ENCODE data around the gene CSMD2. TPM values are rescaled to one million over a fixed set of nuclear protein-coding genes. Genes with fewer than 3 reads are reported as not detected.

Gene CSMD2
- total RNA-seq, 2 experiments from 2014 or later, result not detected

DNA sequence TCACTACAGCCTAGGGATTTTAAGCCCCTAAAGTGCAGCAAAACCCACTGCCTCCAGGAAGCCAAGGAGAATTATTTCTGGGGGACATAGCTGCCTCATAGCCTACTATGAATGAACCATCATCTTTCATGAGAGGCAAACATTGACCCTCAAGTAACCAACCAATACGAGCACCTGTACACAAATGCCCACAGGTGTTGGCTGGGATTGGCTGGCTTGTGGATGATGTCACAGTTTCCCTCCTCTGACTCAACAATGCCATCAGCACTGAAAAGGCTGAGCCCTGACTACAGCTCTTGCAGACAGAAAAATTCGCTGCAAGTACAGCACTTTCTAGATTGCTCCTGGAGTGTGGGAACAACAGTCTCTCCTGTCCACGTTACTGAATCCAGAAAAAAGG is 301.3 kb downstream of the CSMD2 start, which contains the start of gene HMGB4:
Gene HMGB4, plus strand, starts transcription at position 301 of the 400 bp plus-strand sequence. CDS start 113 bp downstream, outside the sequence.
- Histone ChIP-seq H3K4me2 (ENCODE audit: low read length) (no peak within 1 kb of the TSS), H3K4me3 (ENCODE audit: low read depth, low read length, poor library complexity, severe bottlenecking) (no peak within 1 kb of the TSS), H3K36me3 (ENCODE audit: insufficient read depth, low read length) (no peaks in the 10 kb centered on the region), H2AFZ (ENCODE audit: low read length) (no peak within 1 kb of the TSS), H3K9me3 (ENCODE audit: low read length) (no peaks in the 10 kb centered on the region), H3K4me1 (ENCODE audit: insufficient read depth, low read length, poor library complexity, severe bottlenecking) (no peaks in the 10 kb centered on the region), H3K9me2 (ENCODE audit: insufficient read depth, low read length) (no peaks in the 10 kb centered on the region), H3K79me2 (ENCODE audit: insufficient read depth, low read depth, low read length) (no peaks in the 10 kb centered on the region), H3K27ac (ENCODE audit: low read depth, low read length, poor library complexity, severe bottlenecking) (no peak within 1 kb of the TSS), H4K20me1 (ENCODE audit: insufficient read depth, low read length) (no peaks in the 10 kb centered on the region)
- TF ChIP-seq, protein P1, sequence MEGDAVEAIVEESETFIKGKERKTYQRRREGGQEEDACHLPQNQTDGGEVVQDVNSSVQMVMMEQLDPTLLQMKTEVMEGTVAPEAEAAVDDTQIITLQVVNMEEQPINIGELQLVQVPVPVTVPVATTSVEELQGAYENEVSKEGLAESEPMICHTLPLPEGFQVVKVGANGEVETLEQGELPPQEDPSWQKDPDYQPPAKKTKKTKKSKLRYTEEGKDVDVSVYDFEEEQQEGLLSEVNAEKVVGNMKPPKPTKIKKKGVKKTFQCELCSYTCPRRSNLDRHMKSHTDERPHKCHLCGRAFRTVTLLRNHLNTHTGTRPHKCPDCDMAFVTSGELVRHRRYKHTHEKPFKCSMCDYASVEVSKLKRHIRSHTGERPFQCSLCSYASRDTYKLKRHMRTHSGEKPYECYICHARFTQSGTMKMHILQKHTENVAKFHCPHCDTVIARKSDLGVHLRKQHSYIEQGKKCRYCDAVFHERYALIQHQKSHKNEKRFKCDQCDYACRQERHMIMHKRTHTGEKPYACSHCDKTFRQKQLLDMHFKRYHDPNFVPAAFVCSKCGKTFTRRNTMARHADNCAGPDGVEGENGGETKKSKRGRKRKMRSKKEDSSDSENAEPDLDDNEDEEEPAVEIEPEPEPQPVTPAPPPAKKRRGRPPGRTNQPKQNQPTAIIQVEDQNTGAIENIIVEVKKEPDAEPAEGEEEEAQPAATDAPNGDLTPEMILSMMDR (conservative IDR thresholded peaks at IDR 0.05; ENCODE audit: low read length), result no peak
- TF ChIP-seq EZH2phosphoT487 (IDR thresholded peaks at IDR 0.05; ENCODE audit: borderline replicate concordance, low read depth, low read length), result no peak
- CTCF ChIA-PET (ENCODE audit: unreplicated experiment), result no interaction called here
- POLR2A ChIA-PET, result no interaction called here
- intact Hi-C loops (cut with micrococcal nuclease; ENCODE audit: unreplicated experiment), result no loop called here
- no peak for DNase-seq (ENCODE audit: low spot score)
- no TSS peak for BruUV-seq (replicated peaks)

DNA sequence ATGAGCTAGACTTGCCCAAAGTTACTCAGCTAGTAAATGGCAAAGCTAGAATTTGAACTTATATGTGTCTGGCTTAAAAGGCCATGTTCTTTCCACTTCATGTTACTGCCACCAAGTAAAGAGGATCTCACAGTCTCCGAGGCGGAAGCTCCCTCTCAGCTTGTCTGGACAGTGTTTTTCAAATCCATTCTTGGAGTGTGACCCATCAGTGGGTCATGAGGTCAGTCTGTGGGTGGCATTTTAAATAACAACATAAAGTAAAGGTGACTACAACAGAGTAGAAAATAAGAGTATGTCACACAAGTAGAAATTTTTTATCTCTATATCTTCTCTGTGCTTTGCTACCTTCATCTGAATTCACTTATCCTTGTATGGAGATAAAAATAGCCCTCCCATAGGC is 304.4 kb downstream of the CSMD2 start:
- intact Hi-C loops (cut with micrococcal nuclease; ENCODE audit: unreplicated experiment), result no loop called here
- Histone ChIP-seq H3K9me2 (ENCODE audit: insufficient read depth, low read length) (no peaks in the 10 kb centered on the region), H3K9me3 (ENCODE audit: low read length) (no peaks in the 10 kb centered on the region), H3K4me3 (ENCODE audit: low read depth, low read length, poor library complexity, severe bottlenecking) (no peak overlapping the region), H3K79me2 (ENCODE audit: insufficient read depth, low read depth, low read length) (no peaks in the 10 kb centered on the region), H3K27ac (ENCODE audit: low read depth, low read length, poor library complexity, severe bottlenecking) (no peak overlapping the region), H2AFZ (ENCODE audit: low read length) (no peak overlapping the region), H3K4me2 (ENCODE audit: low read length) (no peak overlapping the region), H3K4me1 (ENCODE audit: insufficient read depth, low read length, poor library complexity, severe bottlenecking) (no peaks in the 10 kb centered on the region), H3K36me3 (ENCODE audit: insufficient read depth, low read length) (no peaks in the 10 kb centered on the region), H4K20me1 (ENCODE audit: insufficient read depth, low read length) (no peaks in the 10 kb centered on the region)
- CTCF ChIA-PET (ENCODE audit: unreplicated experiment), result no interaction called here
- DNase-seq (ENCODE audit: low spot score), result no peak
- POLR2A ChIA-PET, result interaction anchor here (0.6 kb wide), 1 partner anchor 858 kb away, joined by 3 read pairs; no protein-coding TSS in a partner anchor
- no TSS peak for BruUV-seq (replicated peaks)
- TF ChIP-seq EZH2phosphoT487 (IDR thresholded peaks at IDR 0.05; ENCODE audit: borderline replicate concordance, low read depth, low read length), result no peak
- TF ChIP-seq, protein P1 (conservative IDR thresholded peaks at IDR 0.05; ENCODE audit: low read length), result no peak

DNA sequence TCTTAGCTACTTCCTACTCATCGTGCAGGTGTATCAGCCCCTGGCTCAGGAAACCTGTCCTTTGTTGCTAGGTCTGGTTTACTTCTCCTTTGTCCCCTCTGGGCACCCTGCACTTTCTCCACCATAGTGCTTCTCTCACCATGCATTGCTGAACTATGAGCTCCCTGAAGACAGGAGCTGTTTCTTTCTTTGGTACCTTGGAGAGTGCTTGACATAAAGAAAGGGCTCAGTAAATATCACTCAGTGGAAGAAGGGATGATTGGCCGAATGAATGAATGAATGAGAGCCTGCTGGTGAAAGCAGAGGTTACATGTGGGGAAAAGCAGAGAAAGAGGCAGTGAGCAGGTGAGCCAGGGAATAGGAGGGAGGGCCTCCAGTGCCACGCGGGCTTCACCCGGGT is 310.9 kb downstream of the CSMD2 start:
- no peak overlapping the region for H2AFZ ChIP-seq (ENCODE audit: low read length)
- POLR2A ChIA-PET, result no interaction called here

More for the DNA sequence above, 310.9 kb downstream of the CSMD2 start:
- no peaks in the 10 kb centered on the region for H3K36me3 ChIP-seq (ENCODE audit: insufficient read depth, low read length)
- no peak for TF ChIP-seq EZH2phosphoT487 (IDR thresholded peaks at IDR 0.05; ENCODE audit: borderline replicate concordance, low read depth, low read length)
- TF ChIP-seq, protein P1 (conservative IDR thresholded peaks at IDR 0.05; ENCODE audit: low read length), result no peak
- H3K27ac ChIP-seq (ENCODE audit: low read depth, low read length, poor library complexity, severe bottlenecking), result no peak overlapping the region
- CTCF ChIA-PET (ENCODE audit: unreplicated experiment), result no interaction called here
- no peaks in the 10 kb centered on the region for H3K4me1 ChIP-seq (ENCODE audit: insufficient read depth, low read length, poor library complexity, severe bottlenecking)
- no peaks in the 10 kb centered on the region for H4K20me1 ChIP-seq (ENCODE audit: insufficient read depth, low read length)
- no peak overlapping the region for H3K4me3 ChIP-seq (ENCODE audit: low read depth, low read length, poor library complexity, severe bottlenecking)
- no TSS peak for BruUV-seq (replicated peaks)
- no peak overlapping the region for H3K4me2 ChIP-seq (ENCODE audit: low read length)
- H3K79me2 ChIP-seq (ENCODE audit: insufficient read depth, low read depth, low read length), result no peaks in the 10 kb centered on the region
- intact Hi-C loops (cut with micrococcal nuclease; ENCODE audit: unreplicated experiment), result no loop called here
- H3K9me3 ChIP-seq (ENCODE audit: low read length), result no peaks in the 10 kb centered on the region
- H3K9me2 ChIP-seq (ENCODE audit: insufficient read depth, low read length), result no peaks in the 10 kb centered on the region
- DNase-seq (ENCODE audit: low spot score), result no peak
